ENCODE data around the gene CTDSP2. TPM values are rescaled to one million over a fixed set of nuclear protein-coding genes. Genes with fewer than 3 reads are reported as not detected.

Gene CTDSP2
- total and polyA plus RNA-seq, 2 experiments from 2014 or later, result 52.7 to 97.3 TPM

DNA sequence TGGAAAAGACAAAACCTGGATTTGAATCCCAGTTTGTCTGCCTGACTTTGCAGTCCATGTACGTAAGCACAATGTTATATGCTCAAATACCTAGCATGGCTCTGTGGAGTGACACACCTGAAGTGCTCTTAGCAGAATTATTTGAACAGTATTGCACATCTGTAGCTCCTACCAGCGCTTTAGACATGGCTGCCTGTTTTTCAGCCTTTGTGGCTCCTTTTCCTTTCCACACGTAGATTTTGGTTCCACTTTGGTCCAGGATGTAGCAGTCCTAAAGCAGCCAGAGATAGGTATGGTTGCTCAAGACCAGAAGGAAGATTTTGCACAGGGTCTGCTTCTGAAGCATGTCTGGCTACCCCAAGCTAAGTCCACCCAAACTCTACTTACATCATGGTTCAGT lies 37.1 kb downstream of the CTDSP2 start:
- no peaks in the 10 kb centered on the region for H3K9me3 ChIP-seq (ENCODE audit: low read depth)

GRCh38 chr12:57808351-57808750 lies 38.2 kb downstream of the CTDSP2 start:
- WGBS, 2 experiments (ENCODE audit: low coverage in 1 of 2, low lambda C conversion rate in 2 of 2, missing lambda C conversion rate in 2 of 2), result 78 to 85% methylated on average over 5 of the region's 5 CpGs
- H3K9ac ChIP-seq, result no peak overlapping the region
- TF ChIP-seq EZH2phosphoT487 (IDR thresholded peaks at IDR 0.05; ENCODE audit: insufficient read depth, low read depth) (no peak), EZH2 (IDR thresholded peaks at IDR 0.05; ENCODE audit: insufficient read depth, poor library complexity, severe bottlenecking) (no peak)
- no peak for DNase-seq
- no peaks in the 10 kb centered on the region for H3K79me2 ChIP-seq (ENCODE audit: insufficient read depth)
- H3K4me3 ChIP-seq, result no peak overlapping the region
- H3K9me2 ChIP-seq (ENCODE audit: insufficient read depth), result no peaks in the 10 kb centered on the region
- no peaks in the 10 kb centered on the region for H4K20me1 ChIP-seq (ENCODE audit: insufficient read depth)
- H3F3A ChIP-seq (ENCODE audit: insufficient read depth), result peaks cover 9% of the 10 kb centered on the region
- no peaks in the 10 kb centered on the region; the same call in 1 of the 2 replicates for H3K4me1 ChIP-seq (ENCODE audit: insufficient read depth)
- in situ Hi-C loops (cut with MboI), result no loop called here
- H3K9me3 ChIP-seq (ENCODE audit: low read depth), result no peaks in the 10 kb centered on the region
- H3K27ac ChIP-seq, result no peak overlapping the region
- H3K27me3 ChIP-seq (replicated peaks; ENCODE audit: insufficient read depth), result no peaks in the 10 kb centered on the region
- H3K4me2 ChIP-seq (ENCODE audit: unreplicated experiment), result no peak overlapping the region
- H2AFZ ChIP-seq, result no peak overlapping the region
- peaks cover 6% of the 10 kb centered on the region; the same call in 1 of the 2 replicates for H3K36me3 ChIP-seq (ENCODE audit: low read depth)

More for the DNA sequence above, 37.1 kb downstream of the CTDSP2 start:
- no peak overlapping the region for H3K27ac ChIP-seq
- no peaks in the 10 kb centered on the region for H3K79me2 ChIP-seq (ENCODE audit: insufficient read depth)
- no peaks in the 10 kb centered on the region for H3K27me3 ChIP-seq (replicated peaks; ENCODE audit: insufficient read depth)
- no peak overlapping the region for H2AFZ ChIP-seq
- H3K36me3 ChIP-seq (ENCODE audit: low read depth), result peaks cover 6% of the 10 kb centered on the region; the same call in 1 of the 2 replicates
- H3F3A ChIP-seq (ENCODE audit: insufficient read depth), result peaks cover 3% of the 10 kb centered on the region
- no peak for TF ChIP-seq EZH2phosphoT487 (IDR thresholded peaks at IDR 0.05; ENCODE audit: insufficient read depth, low read depth)
- no peak for TF ChIP-seq EZH2 (IDR thresholded peaks at IDR 0.05; ENCODE audit: insufficient read depth, poor library complexity, severe bottlenecking)
- DNase-seq, result no peak
- no peaks in the 10 kb centered on the region for H4K20me1 ChIP-seq (ENCODE audit: insufficient read depth)
- no peaks in the 10 kb centered on the region; the same call in 1 of the 2 replicates for H3K4me1 ChIP-seq (ENCODE audit: insufficient read depth)
- in situ Hi-C loops (cut with MboI), result no loop called here
- H3K9me2 ChIP-seq (ENCODE audit: insufficient read depth), result no peaks in the 10 kb centered on the region
- no peak overlapping the region for H3K4me3 ChIP-seq
- no peak overlapping the region for H3K4me2 ChIP-seq (ENCODE audit: unreplicated experiment)
- H3K9ac ChIP-seq, result no peak overlapping the region
- WGBS, 2 experiments (ENCODE audit: low coverage in 1 of 2, low lambda C conversion rate in 2 of 2, missing lambda C conversion rate in 2 of 2), result 85 to 91% methylated on average over 3 of the region's 3 CpGs

- TF ChIP-seq EZH2 (IDR thresholded peaks at IDR 0.05; ENCODE audit: insufficient read depth, poor library complexity, severe bottlenecking), result no peak
- H3K27ac ChIP-seq, result no peak overlapping the region
- no peak for DNase-seq
- in situ Hi-C loops (cut with MboI), result no loop called here
- peaks cover 9% of the 10 kb centered on the region for H3F3A ChIP-seq (ENCODE audit: insufficient read depth)
- no peaks in the 10 kb centered on the region for H3K9me2 ChIP-seq (ENCODE audit: insufficient read depth)
- no peak overlapping the region for H2AFZ ChIP-seq
- H3K27me3 ChIP-seq (replicated peaks; ENCODE audit: insufficient read depth), result no peaks in the 10 kb centered on the region
- H3K9me3 ChIP-seq (ENCODE audit: low read depth), result no peaks in the 10 kb centered on the region
- 89 to 93% methylated on average over 9 of the region's 9 CpGs for WGBS, 2 experiments (ENCODE audit: low coverage in 1 of 2, low lambda C conversion rate in 2 of 2, missing lambda C conversion rate in 2 of 2)
- no peak overlapping the region for H3K4me2 ChIP-seq (ENCODE audit: unreplicated experiment)
- H3K9ac ChIP-seq, result no peak overlapping the region
- H3K4me1 ChIP-seq (ENCODE audit: insufficient read depth), result no peaks in the 10 kb centered on the region; the same call in 1 of the 2 replicates
- no peak overlapping the region for H3K4me3 ChIP-seq
- peaks cover 12% of the 10 kb centered on the region for H3K36me3 ChIP-seq (ENCODE audit: low read depth)
- no peaks in the 10 kb centered on the region for H3K79me2 ChIP-seq (ENCODE audit: insufficient read depth)
- no peaks in the 10 kb centered on the region for H4K20me1 ChIP-seq (ENCODE audit: insufficient read depth)
These were observed 39.2 kb downstream of the CTDSP2 start for GRCh38 chr12:57807285-57807684.

GRCh38 chr12:57806677-57807076 lies 39.9 kb downstream of the CTDSP2 start:
- no peaks in the 10 kb centered on the region for H4K20me1 ChIP-seq (ENCODE audit: insufficient read depth)
- in situ Hi-C loops (cut with MboI), result no loop called here
- no peak overlapping the region for H3K4me3 ChIP-seq
- H3K27ac ChIP-seq, result no peak overlapping the region
- H3K27me3 ChIP-seq (replicated peaks; ENCODE audit: insufficient read depth), result no peaks in the 10 kb centered on the region
- WGBS, 2 experiments (ENCODE audit: low coverage in 1 of 2, low lambda C conversion rate in 2 of 2, missing lambda C conversion rate in 2 of 2), result 94 to 97% methylated on average over 3 of the region's 3 CpGs
- no peak overlapping the region for H3K4me2 ChIP-seq (ENCODE audit: unreplicated experiment)
- peaks cover 15% of the 10 kb centered on the region for H3K36me3 ChIP-seq (ENCODE audit: low read depth)
- H3K9ac ChIP-seq, result no peak overlapping the region
- TF ChIP-seq EZH2phosphoT487 (IDR thresholded peaks at IDR 0.05; ENCODE audit: insufficient read depth, low read depth) (no peak), EZH2 (IDR thresholded peaks at IDR 0.05; ENCODE audit: insufficient read depth, poor library complexity, severe bottlenecking) (no peak)
- H3K79me2 ChIP-seq (ENCODE audit: insufficient read depth), result no peaks in the 10 kb centered on the region
- H2AFZ ChIP-seq, result no peak overlapping the region
- no peaks in the 10 kb centered on the region for H3K9me3 ChIP-seq (ENCODE audit: low read depth)
- H3K9me2 ChIP-seq (ENCODE audit: insufficient read depth), result no peaks in the 10 kb centered on the region
- peaks cover 9% of the 10 kb centered on the region for H3F3A ChIP-seq (ENCODE audit: insufficient read depth)
- no peak for DNase-seq
- H3K4me1 ChIP-seq (ENCODE audit: insufficient read depth), result no peaks in the 10 kb centered on the region; the same call in 1 of the 2 replicates

Measured in GM23248 (cell line).